ENCODE measurements around the gene GARIN5A.

The GARIN5A gene

DNA sequence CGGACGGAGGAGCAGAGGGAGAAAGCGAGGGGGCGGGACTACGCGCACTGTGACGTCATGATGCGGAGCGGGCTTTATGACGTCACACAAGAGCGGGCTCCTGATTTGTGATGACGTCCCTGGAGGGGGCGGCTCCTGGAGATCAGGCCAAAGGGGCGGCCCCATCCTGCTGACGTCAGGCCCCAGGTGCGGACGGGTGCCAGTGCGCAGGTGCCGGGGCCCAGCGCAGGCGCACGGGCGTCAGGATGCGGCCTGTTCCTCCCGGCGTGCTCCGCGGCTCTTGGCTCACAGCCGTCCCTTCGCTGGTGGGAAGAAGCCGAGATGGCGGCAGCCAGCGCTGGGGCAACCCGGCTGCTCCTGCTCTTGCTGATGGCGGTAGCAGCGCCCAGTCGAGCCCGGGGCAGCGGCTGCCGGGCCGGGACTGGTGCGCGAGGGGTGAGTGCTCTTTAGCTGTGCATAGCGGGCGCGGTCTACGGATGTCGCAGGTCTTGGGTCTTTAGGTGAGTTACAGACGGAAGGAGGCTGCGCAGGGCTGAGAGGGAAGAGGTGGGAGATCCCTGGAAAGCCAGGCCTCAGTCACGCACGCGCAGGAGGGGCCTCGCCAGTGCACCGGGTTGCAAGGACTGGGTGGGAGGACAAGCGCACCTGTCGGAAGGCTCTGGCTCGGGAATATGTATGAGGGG, at the start of gene GARIN5A, which contains the start of gene EMC10:
Gene GARIN5A (minus strand): TSS at position 625 of the 683 bp plus-strand sequence. CDS start 460 bp downstream, at position 165.
Gene EMC10 (plus strand): TSS at position 284 of the 683 bp plus-strand sequence. CDS start 38 bp downstream, at position 322.
- peak; percentile 76 to 84 for DNase-seq (ENCODE audit: low read depth in 2 of 2, low spot score in 1 of 2)

DNA sequence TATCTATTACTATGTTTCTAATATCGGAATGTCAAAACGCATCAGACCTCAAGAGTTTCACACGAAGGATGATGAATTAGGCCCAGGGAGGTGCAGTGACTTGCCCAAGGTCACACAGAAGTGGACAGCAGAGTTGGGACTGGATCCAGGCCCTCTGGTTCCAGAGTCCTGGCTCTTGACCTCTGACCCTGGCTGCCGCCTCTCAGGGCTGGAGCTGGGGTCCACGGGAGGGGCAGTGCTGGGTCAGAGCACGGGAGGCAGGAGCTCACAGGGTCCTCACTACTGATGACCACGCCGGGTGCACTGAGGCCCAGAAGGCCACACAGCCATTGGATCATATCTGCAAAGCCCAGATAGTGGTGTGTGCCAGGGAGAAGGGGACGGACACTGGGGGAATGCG, 46.2 kb upstream of the GARIN5A start:
- DNase-seq (ENCODE audit: low read depth in 2 of 2, low spot score in 1 of 2): no peak

DNA sequence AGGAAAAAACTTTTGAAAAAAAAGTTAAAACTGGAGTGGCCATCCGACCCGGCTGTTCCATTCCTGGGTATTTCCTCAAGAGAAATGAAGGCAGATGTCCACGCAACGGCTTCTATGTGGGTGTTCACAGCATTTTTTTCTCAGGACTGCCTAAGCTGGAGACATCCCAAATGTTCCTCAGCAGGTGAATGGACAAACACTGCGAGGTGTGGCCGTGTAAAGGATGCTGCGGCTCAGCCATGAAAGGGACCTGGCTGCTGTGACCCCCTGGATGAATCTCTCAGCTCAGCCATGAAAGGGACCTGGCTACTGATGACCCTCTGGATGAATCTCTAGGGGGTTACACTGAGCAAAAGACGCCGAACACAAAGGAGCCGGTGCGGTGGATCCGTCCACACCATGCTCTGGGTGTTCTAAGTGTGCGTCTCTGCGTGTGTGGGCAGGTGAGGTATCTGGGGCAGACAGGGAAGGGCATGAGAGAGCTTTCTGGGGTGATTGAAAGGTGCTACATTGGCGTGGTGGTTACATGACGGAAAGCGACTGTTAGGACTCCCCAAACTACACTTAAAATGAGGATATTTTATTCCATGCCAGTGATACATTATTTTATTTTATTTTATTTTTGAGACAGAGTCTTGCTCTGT, 44.3 kb upstream of the GARIN5A start:
- DNase-seq (ENCODE audit: low read depth in 2 of 2, low spot score in 1 of 2): no peak

DNA sequence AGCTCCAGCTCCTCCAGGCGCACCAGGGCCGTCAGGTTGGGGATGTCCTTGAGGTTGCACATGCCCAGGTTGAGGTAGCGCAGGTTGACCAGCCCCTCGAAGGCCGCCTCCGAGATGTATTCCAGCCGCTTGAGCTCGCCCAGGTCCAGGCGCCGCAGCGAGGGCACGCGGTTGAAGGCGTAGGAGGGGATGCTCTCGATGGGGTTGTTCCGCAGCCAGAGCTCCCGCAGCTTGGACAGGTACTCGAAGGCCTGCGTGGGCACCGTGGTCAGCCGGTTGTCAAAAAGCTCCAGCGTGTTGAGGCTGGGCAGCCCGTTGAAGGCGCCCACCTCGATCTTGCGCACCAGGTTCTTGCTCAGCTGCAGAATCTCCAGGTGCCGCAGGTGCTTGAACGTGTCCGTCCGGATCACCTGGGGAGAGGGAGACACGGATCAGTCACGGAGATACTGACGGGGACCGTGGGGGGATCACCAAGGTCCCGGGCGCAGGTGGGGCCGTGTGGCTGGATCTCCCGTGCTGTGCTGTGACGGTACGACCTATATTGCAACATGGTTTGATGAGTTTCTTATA, 42.4 kb upstream of the GARIN5A start:
- no peak for DNase-seq (ENCODE audit: low read depth in 2 of 2, low spot score in 1 of 2)

DNA sequence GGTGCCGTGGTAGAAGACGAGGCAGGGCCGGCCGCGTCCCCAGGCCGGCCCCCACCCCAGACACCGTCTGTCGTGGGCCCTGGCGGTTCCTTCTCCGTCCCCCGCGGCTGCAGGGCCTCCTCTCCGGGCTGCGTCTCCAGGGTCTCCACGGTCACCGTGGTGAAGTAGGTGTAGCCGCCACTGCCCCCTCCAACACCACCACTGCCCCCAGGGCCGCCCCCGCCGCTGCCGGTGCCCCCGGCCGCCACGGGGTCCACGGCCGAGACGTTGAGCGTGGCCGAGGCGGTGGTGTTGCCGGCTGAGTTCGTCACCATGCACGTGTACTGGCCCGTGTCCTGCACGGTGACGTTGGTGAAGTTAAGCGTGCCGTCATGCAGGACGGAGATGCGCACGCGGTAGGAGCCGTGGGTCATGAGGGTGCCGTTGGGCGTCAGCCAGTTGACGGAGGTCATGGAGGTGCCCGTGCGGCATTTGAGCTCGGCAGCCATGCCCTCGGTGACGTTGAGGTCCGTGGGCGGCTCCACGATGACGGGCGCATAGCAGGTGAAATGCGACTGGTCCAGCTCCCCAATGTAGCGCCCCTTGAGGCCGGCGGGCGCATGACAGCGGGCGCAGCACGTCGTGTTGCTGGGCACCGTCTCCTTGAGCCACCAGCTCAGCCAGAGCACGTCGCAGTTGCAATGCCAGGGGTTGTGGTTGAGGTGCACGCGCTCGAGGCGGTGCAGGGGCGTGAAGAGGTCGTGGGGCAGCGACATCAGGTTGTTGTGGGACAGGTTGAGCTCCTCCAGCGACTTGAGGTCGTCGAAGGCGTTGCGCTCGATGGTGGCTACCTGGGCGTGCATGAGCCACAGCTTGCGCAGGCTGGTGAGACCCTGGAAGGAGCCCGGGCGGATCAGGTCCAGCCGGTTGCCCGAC, 41.7 kb upstream of the GARIN5A start:
- no peak for DNase-seq (ENCODE audit: low read depth in 2 of 2, low spot score in 1 of 2)

DNA sequence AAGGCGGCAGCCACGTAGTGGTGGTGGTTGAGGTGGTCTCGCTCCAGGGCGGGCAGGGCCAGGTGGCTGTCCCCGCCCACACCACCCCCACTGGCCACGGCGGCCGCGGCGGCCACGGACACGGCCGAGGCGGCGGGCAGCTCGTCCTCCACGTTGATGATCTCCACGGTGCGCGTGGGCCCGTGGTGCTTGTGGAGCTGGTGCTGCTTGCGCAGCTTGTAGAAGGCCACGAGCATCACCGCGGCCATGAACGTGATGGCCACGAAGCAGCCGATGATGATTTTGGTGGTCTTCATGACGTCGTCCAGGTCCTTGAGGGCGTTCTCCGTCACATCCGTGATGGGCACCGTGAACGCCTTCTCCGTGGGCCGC, 41.0 kb upstream of the GARIN5A start:
- DNase-seq (ENCODE audit: low read depth in 2 of 2, low spot score in 1 of 2): no peak

DNA sequence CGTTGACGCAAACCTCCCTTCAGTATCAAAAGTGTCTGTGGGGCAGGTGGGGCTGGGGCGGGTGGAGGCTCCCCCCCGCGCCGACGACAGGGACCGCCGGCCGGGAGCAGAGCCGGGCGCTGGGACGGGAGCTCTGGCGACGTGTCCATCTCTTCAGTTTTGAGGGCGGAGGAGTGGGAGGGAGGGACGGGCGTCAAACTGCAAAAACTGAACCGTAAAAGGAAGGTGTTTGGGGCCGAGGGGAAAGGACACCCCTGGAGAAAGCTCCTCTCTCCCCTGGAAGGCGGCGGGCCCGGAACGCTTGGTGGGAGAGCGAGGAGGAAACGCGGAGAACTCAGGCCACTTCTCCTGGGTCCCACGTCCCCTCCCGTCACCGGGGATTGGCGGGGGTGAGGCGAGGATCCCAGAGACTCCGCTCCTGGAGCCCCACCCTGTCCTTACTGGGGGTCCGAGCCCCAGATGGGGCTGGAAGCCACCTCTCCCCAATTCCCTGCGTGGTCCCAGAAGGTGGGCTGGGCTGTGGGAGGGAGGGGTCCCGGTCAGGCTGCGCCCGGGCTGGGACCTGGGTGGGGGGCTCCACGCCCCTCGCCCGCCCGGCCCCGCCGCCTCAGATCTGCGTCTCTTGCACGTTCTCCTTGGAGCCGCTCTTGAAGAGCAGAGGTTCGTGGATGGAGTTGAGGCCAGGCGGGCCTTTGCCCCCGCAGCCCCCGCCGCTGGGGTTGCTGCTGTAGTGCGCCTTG, 40.5 kb upstream of the GARIN5A start:
- DNase-seq (ENCODE audit: low read depth in 2 of 2, low spot score in 1 of 2): no peak

DNA sequence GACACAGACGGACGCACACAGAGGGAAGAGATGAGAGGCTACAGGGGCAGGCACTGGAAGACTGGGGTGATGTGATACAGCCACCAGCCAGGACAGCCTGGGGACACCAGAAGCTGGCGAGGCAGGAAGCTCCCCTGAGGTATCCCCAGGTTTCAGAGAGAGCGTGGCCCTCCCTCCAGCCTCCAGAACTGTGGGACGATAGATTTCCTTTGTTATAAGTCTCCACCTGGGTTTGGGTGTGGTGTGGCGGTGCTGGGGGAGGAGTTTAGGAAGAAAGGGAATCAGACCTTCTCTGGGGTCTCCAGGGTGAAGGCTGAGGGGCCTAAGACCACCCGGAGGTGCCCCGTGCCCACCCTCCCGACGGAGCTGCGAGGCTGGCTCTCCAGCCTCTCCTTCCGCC, 39.8 kb upstream of the GARIN5A start:
- no peak for DNase-seq (ENCODE audit: low read depth in 2 of 2, low spot score in 1 of 2)

DNA sequence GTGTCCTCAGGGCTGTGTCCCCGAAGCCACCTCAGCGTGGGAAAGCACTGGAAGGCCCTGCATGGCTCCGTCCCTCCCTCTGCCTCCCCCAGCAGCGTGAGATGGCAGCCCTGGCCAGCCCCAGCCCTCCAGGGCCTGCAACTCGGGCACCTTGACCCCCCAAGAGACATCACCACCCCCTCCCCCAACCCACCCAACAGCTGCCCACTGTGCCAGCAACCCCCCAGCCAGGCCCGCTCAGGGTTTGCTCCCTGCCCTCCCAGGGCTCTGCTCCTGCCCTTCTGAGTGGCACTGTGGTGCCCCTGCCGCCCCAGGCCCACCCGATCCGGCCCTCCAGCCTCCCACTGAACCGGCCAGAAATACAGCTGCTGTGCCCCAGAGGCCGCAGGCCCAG, 38.5 kb upstream of the GARIN5A start:
- no peak for DNase-seq (ENCODE audit: low read depth in 2 of 2, low spot score in 1 of 2)

DNA sequence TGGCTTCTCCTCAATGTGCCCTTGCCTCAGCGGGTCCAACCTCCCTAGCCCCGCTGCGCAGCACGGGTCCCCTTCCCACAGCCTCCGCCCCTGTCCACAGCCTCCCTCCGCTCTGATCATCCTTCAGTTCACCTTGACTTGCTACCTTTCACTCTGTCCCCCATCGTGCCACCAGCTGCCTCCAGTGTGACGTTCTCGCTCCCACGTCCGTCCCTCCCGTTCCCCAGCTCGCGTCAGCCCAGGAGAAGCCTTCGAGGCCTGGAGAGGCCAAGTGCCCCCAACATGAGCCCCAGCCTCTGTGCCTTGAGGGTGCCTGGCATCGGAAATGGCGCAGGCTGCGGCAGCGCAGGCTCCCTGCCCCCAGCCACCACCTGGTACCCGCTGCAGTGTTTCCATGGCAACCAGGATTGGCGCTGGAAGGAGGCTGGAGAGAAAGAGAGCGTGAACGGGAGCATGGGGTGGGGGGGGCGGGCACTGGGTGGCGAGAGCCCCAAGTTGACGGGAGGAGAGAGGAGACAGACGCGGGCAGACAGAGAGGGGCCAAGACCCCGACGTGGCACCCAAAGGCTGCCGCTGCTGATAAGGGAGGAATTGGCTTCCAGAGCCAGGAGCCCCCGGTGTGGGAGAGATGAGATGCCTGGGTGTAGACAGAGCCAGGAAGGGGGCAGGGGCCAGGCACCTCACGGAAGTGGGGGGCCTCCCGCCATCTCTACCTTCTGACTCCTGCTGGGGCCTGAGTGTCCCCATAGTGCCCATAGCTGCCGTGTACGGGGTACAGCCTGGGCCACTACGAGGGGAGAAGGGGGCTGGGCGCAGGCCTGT, 37.9 kb upstream of the GARIN5A start:
- DNase-seq (ENCODE audit: low read depth in 2 of 2, low spot score in 1 of 2): no peak

DNA sequence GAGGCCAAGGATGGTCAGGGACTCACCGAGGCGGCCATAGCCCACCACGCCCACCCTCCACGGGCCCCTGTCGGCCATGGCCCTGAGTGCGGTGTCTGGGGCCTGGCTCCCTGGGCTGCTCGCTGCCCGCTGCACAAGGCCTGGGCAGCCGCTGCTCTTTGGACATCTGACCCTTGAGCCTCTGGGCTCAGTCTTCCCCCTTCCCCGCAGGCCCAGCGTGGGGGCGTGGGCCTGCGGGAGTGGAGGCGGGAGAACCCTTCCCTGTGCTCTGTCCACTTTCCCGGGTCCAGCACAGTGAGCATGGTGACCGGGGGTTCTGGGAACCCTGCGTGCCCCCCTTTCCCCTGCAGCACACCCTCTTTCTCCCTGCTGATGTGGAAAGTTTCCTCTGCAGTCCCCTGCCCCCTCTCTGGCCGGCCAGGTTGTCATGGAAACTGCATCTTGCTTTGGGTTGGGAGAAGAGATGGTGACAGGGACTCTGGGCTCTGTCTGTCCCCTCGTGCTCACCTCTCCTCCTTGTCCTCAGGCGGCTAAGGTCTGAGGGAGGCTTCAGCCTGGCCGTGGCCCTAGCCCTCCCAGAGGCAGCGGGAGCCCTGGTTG, 37.2 kb upstream of the GARIN5A start, which contains the start of gene ASPDH:
Gene ASPDH (minus strand): TSS at position 168 of the 600 bp plus-strand sequence. CDS start 90 bp downstream, at position 78.
- no peak for DNase-seq (ENCODE audit: low read depth in 2 of 2, low spot score in 1 of 2)

DNA sequence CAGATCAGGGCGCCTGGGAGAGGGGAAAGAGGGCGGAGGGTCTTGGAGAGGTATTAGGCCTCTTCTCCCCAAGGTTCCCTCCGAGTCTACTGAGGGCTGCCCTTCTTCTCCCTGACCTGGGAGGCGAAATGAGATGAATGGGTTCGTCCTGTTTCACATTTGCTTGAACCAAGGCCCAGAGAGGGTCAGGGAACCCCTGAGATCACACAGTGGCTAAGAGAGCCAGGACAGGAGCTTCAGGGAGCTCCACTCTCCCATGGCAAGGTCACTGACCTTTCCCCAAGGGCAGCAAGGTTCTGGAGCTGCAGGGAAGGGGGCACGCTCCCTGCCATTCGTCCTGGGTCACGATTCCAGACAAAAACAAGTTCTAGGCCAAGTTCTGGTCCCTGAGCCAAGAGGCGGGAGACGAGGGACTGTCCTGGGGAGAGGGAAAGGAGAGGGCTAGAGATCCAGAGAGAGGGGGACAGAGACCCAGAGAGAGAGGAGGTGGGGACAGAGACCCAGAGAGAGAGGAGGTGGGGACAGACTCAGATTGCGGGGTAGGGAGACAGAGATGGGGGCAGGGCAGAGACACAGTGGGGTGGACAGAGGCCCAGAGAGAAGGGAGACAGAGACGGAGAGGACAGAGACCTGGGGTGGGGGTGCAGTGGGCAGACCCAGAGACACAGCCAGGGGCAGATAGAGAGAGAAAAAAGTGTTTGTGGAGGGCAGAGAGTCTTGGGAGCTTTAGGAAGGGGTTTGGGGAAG, 36.5 kb upstream of the GARIN5A start:
- DNase-seq (ENCODE audit: low read depth in 2 of 2, low spot score in 1 of 2): no peak

DNA sequence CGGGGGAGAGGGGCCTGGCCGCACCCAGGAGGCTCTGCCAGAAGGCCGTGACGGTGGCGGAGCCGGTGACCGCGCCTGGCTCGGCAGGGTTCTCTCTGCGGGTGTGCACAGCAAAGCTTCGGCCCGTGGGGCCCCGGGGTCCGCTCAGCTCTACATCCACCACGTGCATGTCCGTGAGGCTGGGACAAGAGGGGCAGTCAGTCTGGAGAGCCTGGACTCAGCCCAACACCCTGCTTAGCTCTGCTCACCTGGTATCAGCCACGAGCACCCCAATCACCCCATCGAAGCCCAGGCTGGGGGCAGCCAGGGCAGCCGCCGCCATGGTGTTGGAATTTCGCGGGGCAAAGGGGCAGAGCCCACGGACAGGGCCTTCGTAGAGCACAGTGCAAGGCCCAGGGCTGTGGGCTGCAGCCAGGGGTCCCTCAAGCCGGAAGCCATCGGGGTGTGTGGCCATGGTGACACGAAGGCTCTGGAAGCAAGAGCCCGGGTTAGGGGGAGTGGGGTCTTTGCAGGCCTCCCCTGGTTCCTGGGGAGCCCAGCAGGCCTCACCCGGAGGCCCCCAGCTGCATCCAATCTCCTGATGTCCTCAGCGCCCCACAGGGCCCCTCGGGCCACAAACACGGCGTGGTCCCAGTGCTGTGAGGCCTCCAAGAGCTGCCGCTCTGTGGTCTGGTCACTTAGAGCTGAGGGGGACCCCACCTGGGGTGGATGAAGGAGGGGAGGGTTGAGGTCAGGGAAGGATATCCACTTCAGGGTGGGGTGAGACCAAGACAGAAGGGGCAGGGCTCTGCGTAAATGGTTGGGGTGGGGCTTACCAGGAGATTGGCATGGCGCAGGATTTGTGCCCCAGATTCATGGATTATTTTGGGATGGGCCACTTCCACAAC, 35.7 kb upstream of the GARIN5A start:
- no peak for DNase-seq (ENCODE audit: low read depth in 2 of 2, low spot score in 1 of 2)

DNA sequence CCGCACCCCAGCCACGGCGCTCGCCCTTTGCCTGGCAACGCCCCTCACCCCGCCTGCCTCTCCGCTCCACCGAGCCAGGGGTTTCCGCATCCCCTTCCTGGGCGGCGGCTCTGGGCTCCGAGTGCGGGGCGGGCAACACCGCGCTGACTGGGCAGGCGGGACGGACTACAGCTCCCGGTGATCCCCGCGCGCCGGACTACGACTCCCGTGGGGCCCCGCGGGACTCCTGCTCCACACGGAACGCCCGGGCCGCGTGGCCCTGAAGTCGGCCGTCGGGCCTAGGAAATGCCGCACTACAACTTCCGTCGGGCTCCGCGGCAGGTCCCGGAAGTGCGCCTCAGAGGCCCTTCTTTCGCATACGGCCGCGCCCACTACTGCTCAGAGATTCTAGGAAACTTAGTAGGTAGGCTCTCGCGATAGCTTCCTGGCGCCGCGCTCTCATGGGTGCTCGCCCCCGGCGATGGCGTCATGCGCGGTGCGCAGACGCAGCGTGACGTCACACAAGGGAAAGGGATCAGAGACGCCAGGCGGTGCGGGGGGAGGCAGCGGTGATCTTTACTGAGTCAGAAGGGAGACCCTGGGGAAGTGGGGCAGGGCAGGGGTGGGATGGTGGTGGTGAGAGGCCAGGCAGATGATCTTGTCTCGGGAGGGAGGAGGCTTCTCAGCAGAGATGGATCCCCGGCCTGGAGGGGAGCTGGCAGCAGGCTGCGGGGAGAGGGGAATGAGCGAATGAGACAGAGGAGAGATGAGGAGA, 34.6 kb upstream of the GARIN5A start, which contains the start of gene JOSD2:
Gene JOSD2 (minus strand): TSS at position 123 of the 754 bp plus-strand sequence. CDS start 760 bp downstream, outside the sequence.
- DNase-seq (ENCODE audit: low read depth in 2 of 2, low spot score in 1 of 2): peak; percentile 89 to 94

DNA sequence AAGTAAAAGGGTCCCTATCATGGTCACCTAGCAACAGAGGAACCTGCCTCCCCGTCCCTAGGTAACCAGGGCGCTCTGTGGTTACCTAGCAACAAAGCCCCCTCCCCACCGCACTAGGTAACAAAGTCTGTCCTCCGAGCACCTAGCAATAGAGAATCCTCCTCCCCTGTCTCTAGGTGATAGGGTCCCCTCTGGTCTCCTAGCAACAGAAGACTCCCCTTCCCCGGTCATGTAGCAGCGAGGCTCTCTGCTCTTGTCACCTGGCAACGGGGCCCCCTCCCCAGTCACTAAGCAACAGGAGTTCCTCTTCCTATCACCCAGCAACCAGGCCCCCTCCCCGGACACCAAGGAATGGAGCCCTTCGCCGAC, 34.0 kb upstream of the GARIN5A start:
- DNase-seq (ENCODE audit: low read depth in 2 of 2, low spot score in 1 of 2): no peak

DNA sequence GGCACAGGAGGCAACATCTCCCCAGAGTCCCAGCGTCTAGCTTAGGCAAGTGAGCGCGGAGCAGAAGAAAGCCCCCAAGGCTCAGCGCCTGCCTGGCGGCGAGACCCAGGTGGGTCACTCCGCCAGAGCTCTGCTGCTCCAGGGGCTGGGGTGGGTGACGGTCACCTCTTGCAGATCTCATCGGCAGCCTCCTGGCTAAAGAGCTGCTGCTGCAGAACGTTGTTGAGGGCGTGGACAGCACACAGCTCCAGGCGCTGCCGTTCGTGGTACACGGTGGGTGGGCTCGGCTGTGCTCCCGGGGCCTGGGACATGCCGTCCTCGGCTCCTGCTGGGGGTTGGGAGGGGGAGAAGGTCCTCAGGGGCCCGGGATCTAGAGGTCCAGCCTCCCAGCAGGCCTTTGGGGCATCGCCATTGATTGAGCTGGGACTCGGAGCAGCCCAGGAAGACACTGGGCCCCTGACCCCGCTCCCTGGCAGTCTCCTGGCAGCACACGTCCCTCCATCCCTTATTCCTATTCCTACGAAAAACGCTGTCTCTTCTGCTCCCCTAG, 33.5 kb upstream of the GARIN5A start:
- DNase-seq (ENCODE audit: low read depth in 2 of 2, low spot score in 1 of 2): no peak

DNA sequence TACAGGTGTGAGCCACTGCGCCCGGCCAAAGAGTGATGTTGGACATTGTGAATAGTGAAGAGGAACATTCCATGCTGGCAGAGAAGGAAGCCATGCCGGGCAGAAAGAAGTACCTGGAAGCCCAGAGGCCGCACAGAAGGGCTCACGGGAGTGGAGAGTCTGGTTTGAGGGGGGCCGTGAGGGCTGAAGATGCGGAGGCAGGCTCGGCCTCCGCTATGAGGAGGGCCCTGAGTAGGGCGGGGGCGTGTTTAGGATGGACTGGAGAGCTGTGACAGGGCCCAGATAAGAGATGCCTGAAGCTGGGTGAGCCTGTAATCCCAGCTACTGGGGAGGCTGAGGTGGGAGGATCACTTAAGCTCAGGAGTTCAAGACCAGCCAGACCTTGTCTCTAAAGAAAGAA, 32.7 kb upstream of the GARIN5A start:
- no peak for DNase-seq (ENCODE audit: low read depth in 2 of 2, low spot score in 1 of 2)

Measured in stimulated activated CD8-positive, alpha-beta memory T cell treated with anti-CD3 and anti-CD28 coated beads, Interleukin-4, amount 100 ng/mL, for 4 hours (primary cell).